ENCODE data around the gene DEF6. TPM values are rescaled to one million over a fixed set of nuclear protein-coding genes. Genes with fewer than 3 reads are reported as not detected.

DEF6 gene
- total RNA-seq, 1 experiment from 2014 or later = 5.6 TPM

GRCh38 chr6:35296931-35297600, 552 bp upstream of the DEF6 start:
- no peak overlapping the region for H3K56ac ChIP-seq (ENCODE audit: insufficient read length, low read depth, low read length)
- no peaks in the 10 kb centered on the region for H3K9me3 ChIP-seq (ENCODE audit: control insufficient read depth, low read depth, low read length)
- H3K4me1 ChIP-seq (ENCODE audit: insufficient read depth, low read length) = peaks cover 2% of the 10 kb centered on the region; the same call in 1 of the 2 replicates
- H2BK12ac ChIP-seq (ENCODE audit: insufficient read length, low read depth, low read length) = no peak overlapping the region
- H4K5ac ChIP-seq (ENCODE audit: insufficient read length, low read depth, low read length) = no peak overlapping the region
- no peak overlapping the region for H3T11ph ChIP-seq (ENCODE audit: low read length)
- no peak overlapping the region for H3K4me2 ChIP-seq (ENCODE audit: insufficient read depth, insufficient read length, low read length)
- H2BK120ac ChIP-seq (ENCODE audit: low read depth, low read length, poor library complexity, severe bottlenecking) = no peak overlapping the region
- H4K20me1 ChIP-seq (ENCODE audit: control insufficient read depth, insufficient read depth, insufficient read length) = no peaks in the 10 kb centered on the region
- H3K18ac ChIP-seq (ENCODE audit: insufficient read length, low read depth, low read length) = no peak overlapping the region
- Mint-ChIP-seq H3K9me3 (no peaks in the 10 kb centered on the region), H3K4me3 (peak overlapping the region in 1 of 2 experiments; percentile 26; a peak in 2 of 5 replicates), H3K27ac (peak overlapping the region in 1 of 3 experiments; percentile 65; a peak in 1 of 7 replicates), H3K27me3 (ENCODE audit: low read depth) (no peaks in the 10 kb centered on the region; the same call in 1 of the 2 replicates), H3K4me1 (peaks cover 7 to 11% of the 10 kb centered on the region in 2 experiments; a peak in 3 of 4 replicates), H3K36me3 (ENCODE audit: insufficient read depth in 1 of 3, low read depth in 3 of 3) (peaks cover under 1 to 24% (median 21%) of the 10 kb centered on the region in 3 experiments; a peak in 6 of 7 replicates)
- H4K91ac ChIP-seq (ENCODE audit: insufficient read length, low read depth, low read length) = no peak overlapping the region
- H2BK15ac ChIP-seq (ENCODE audit: low read depth, low read length) = no peak overlapping the region
- H3K27me3 ChIP-seq (ENCODE audit: insufficient read depth, low read length) = no peaks in the 10 kb centered on the region
- H3K4ac ChIP-seq (ENCODE audit: low read depth, low read length) = no peak overlapping the region
- no peak overlapping the region for H3K23ac ChIP-seq (ENCODE audit: insufficient read length, low read depth, low read length)
- H2AFZ ChIP-seq (ENCODE audit: low read length) = no peak overlapping the region
- H3K79me2 ChIP-seq (ENCODE audit: insufficient read depth, low read length) = no peaks in the 10 kb centered on the region
- no peak overlapping the region for H3K9ac ChIP-seq (ENCODE audit: extremely low read depth, insufficient read length, low read length)
- no peak overlapping the region for H2BK20ac ChIP-seq (ENCODE audit: low read depth, low read length, poor library complexity, severe bottlenecking)
- no peak overlapping the region for H2BK5ac ChIP-seq (ENCODE audit: insufficient read length, low read length)
- no peak overlapping the region for H4K8ac ChIP-seq (replicated peaks; ENCODE audit: insufficient read length, low read depth, low read length)
- H2AK5ac ChIP-seq (ENCODE audit: insufficient read length, low read length) = no peak overlapping the region
- no peak for TF ChIP-seq CTCF (conservative IDR thresholded peaks at IDR 0.05)
- no peak overlapping the region; the same call in 1 of the 2 replicates for H3K14ac ChIP-seq (ENCODE audit: insufficient read depth, low read length)
- no peaks in the 10 kb centered on the region for H3K79me1 ChIP-seq (ENCODE audit: insufficient read depth, low read depth, low read length, poor library complexity, severe bottlenecking)
- no peak overlapping the region for H3K27ac ChIP-seq (ENCODE audit: insufficient read length, low read depth, low read length)
- no peaks in the 10 kb centered on the region for H3K23me2 ChIP-seq (ENCODE audit: insufficient read length, low read depth, low read length, poor library complexity, severe bottlenecking)
- no CpG with 5 or more reads among the region's 6 CpGs for WGBS (ENCODE audit: extremely low coverage, insufficient read length, low lambda C conversion rate)
- no peak for DNase-seq
